H1 (cell line): ENCODE measurements around the gene ZNF135. TPM values are rescaled to one million over a fixed set of nuclear protein-coding genes. Genes with fewer than 3 reads are reported as not detected.
A peak's percentile ranks its signal among the peaks of the same experiment; 100 is the strongest.

Experiments
- CTCF ChIA-PET: fragments of 300-600 bp; sonication (Branson Sonifier 250); formaldehyde crosslinking; loops from one replicate; lab custom pipeline; 2021; ENCODE audit not compliant: partially characterized antibody; lab: Charles Lee
- POLR2A ChIA-PET: fragments of 300-600 bp; sonication (Branson Sonifier 250); formaldehyde crosslinking; loops from one replicate; lab custom pipeline; 2021; ENCODE audit warnings: inconsistent platforms; ENCODE audit not compliant: partially characterized antibody; lab: Charles Lee
- DNase-seq, 2 experiments: peaks; one replicate each; pipeline versions ENCODE4 v3.0.0 to v3.0.0-alpha.2; 2010 to 2022; ENCODE audit warnings: low spot score in 2 of 2, low read depth in 1 of 2, mixed read lengths in 1 of 2
- FAIRE-seq: peaks from 2 replicates; lab custom pipeline; 2011; peaks lifted over from hg19 to GRCh38; lab: Jason Lieb, UNC
- H2AFZ ChIP-seq: 2 replicates; pipeline ENCODE4 v1.8.1; 2012; ENCODE audit warnings: low read length, inconsistent platforms
- H2AK5ac ChIP-seq: 2 replicates; pipeline ENCODE4 v1.6.1; 2013; ENCODE audit warnings: low read depth, low read length
- H2BK120ac ChIP-seq: replicated peaks from 2 replicates; pipeline ENCODE3; 2013; ENCODE audit warnings: low read depth, low read length, inconsistent platforms
- H2BK12ac ChIP-seq: 2 replicates; pipeline ENCODE4 v1.6.1; 2013; ENCODE audit warnings: low read depth, low read length
- H2BK15ac ChIP-seq: 2 replicates; pipeline ENCODE4 v1.6.1; 2013; ENCODE audit warnings: low read length
- H2BK20ac ChIP-seq: 2 replicates; pipeline ENCODE4 v1.6.1; 2013; ENCODE audit warnings: low read length
- H2BK5ac ChIP-seq: 2 replicates; pipeline ENCODE4 v1.6.1; 2013; ENCODE audit warnings: low read depth, low read length
- H3K14ac ChIP-seq: 2 replicates; pipeline ENCODE4 v1.6.1; 2013; ENCODE audit warnings: inconsistent platforms; ENCODE audit not compliant: insufficient read length
- H3K18ac ChIP-seq: 2 replicates; pipeline ENCODE4 v1.6.1; 2013; ENCODE audit warnings: low read length; ENCODE audit errors: extremely low read depth
- H3K23ac ChIP-seq: 2 replicates; pipeline ENCODE4 v1.6.1; 2013; ENCODE audit warnings: inconsistent platforms; ENCODE audit not compliant: insufficient read length
- H3K23me2 ChIP-seq: 2 replicates; pipeline ENCODE4 v1.6.1; 2013; ENCODE audit warnings: low read depth, low read length
- H3K27ac ChIP-seq: 2 replicates; pipeline ENCODE4 v1.6.1; 2011; ENCODE audit warnings: low read depth, low read length, inconsistent platforms
- H3K27me3 ChIP-seq, 4 experiments: replicated peaks in 1 of 4; 1 replicate in 1 of 4; 2 replicates in 3 of 4; pipeline versions ENCODE4 v1.6.1 to v1.8.1; 2011 to 2013; ENCODE audit warnings: low read length in 3 of 4, mild to moderate bottlenecking in 3 of 4, inconsistent platforms in 2 of 4, mixed read lengths in 2 of 4, moderate library complexity in 1 of 4; ENCODE audit not compliant: control insufficient read depth in 3 of 4, insufficient read depth in 3 of 4; ENCODE audit errors: extremely low read depth in 1 of 4
- H3K36me3 ChIP-seq, 4 experiments: 2 replicates each; pipeline versions ENCODE4 v1.6.1 to v1.8.1; 2011 to 2013; ENCODE audit warnings: mild to moderate bottlenecking in 4 of 4, low read length in 3 of 4, moderate library complexity in 2 of 4, control low read depth in 1 of 4, inconsistent platforms in 1 of 4; ENCODE audit not compliant: insufficient read depth in 4 of 4, control insufficient read depth in 2 of 4
- H3K4ac ChIP-seq: replicated peaks from 2 replicates; pipeline ENCODE3; 2013; ENCODE audit warnings: low read length, low read depth, mixed read lengths, inconsistent platforms; ENCODE audit not compliant: insufficient read length
- H3K4me1 ChIP-seq, 4 experiments: replicated peaks in 1 of 4; 1 replicate in 1 of 4; 2 replicates in 3 of 4; pipeline versions ENCODE4 v1.6.1 to v1.8.1; 2011 to 2013; ENCODE audit warnings: low read length in 3 of 4, inconsistent platforms in 2 of 4, mixed read lengths in 1 of 4; ENCODE audit not compliant: insufficient read depth in 4 of 4, control insufficient read depth in 3 of 4
- H3K4me2 ChIP-seq, 2 experiments: 2 replicates each; pipeline versions ENCODE4 v1.6.1 to v1.8.1; 2011 to 2013; ENCODE audit warnings: low read depth in 2 of 2, low read length in 2 of 2, control low read depth in 1 of 2, inconsistent platforms in 1 of 2, mild to moderate bottlenecking in 1 of 2; ENCODE audit not compliant: insufficient read depth in 1 of 2
- H3K4me3 ChIP-seq, 4 experiments: fragments of 200-600, 300-600 bp in 1 of 4; sonication (generic), shearing (Covaris generic), sonication (Bioruptor Twin) in 1 of 4; 2 replicates each; pipeline versions ENCODE4 v1.5.1 to v1.8.1; 2011 to 2016; ENCODE audit warnings: low read length in 4 of 4, low read depth in 3 of 4, control low read depth in 2 of 4, inconsistent platforms in 2 of 4, mild to moderate bottlenecking in 2 of 4, mixed read lengths in 1 of 4, moderate library complexity in 1 of 4; ENCODE audit not compliant: insufficient read depth in 2 of 4; ENCODE audit errors: extremely low read depth in 1 of 4
- H3K56ac ChIP-seq: replicated peaks from 2 replicates; pipeline ENCODE3; 2013; ENCODE audit warnings: low read depth, mild to moderate bottlenecking, mixed read lengths, low read length, inconsistent platforms; ENCODE audit not compliant: insufficient read length
- H3K79me1 ChIP-seq: 2 replicates; pipeline ENCODE4 v1.6.1; 2013; ENCODE audit warnings: low read depth, low read length, control low read depth
- H3K79me2 ChIP-seq, 2 experiments: 2 replicates each; pipeline versions ENCODE4 v1.6.1 to v1.8.1; 2012 to 2013; ENCODE audit warnings: low read length in 2 of 2, mild to moderate bottlenecking in 2 of 2, inconsistent platforms in 1 of 2; ENCODE audit not compliant: insufficient read depth in 2 of 2, control insufficient read depth in 1 of 2
- H3K9ac ChIP-seq, 4 experiments: replicated peaks in 1 of 4; 1 replicate in 1 of 4; 2 replicates in 3 of 4; pipeline versions ENCODE4 v1.6.1 to v1.8.1; 2011 to 2013; ENCODE audit warnings: low read depth in 3 of 4, low read length in 3 of 4, control low read depth in 2 of 4, mild to moderate bottlenecking in 2 of 4, moderate library complexity in 2 of 4, inconsistent platforms in 1 of 4; ENCODE audit errors: extremely low read depth in 1 of 4
- H3K9me3 ChIP-seq, 2 experiments: 2 replicates each; pipeline versions ENCODE4 v1.6.1 to v1.8.1; 2012 to 2013; ENCODE audit warnings: mild to moderate bottlenecking in 2 of 2, moderate library complexity in 2 of 2, control low read depth in 1 of 2, inconsistent platforms in 1 of 2, low read depth in 1 of 2, low read length in 1 of 2, mixed read lengths in 1 of 2; ENCODE audit not compliant: insufficient read depth in 2 of 2
- H4K20me1 ChIP-seq, 2 experiments: replicated peaks in 1 of 2; 2 replicates each; pipeline versions ENCODE3 to v1.8.1; 2011 to 2013; ENCODE audit warnings: inconsistent platforms in 2 of 2, low read length in 2 of 2, mild to moderate bottlenecking in 1 of 2; ENCODE audit not compliant: insufficient read depth in 2 of 2, control insufficient read depth in 1 of 2
- H4K5ac ChIP-seq: 2 replicates; pipeline ENCODE4 v1.6.1; 2013; ENCODE audit warnings: low read length, low read depth, mixed read lengths, inconsistent platforms; ENCODE audit not compliant: insufficient read length
- H4K8ac ChIP-seq: 2 replicates; pipeline ENCODE4 v1.8.0; 2013; ENCODE audit warnings: mild to moderate bottlenecking, moderate library complexity, low read length, inconsistent platforms; ENCODE audit not compliant: insufficient read depth; ENCODE audit errors: extremely low read depth
- H4K91ac ChIP-seq: replicated peaks from 2 replicates; pipeline ENCODE3; 2013; ENCODE audit warnings: low read length, mixed read lengths, inconsistent platforms; ENCODE audit not compliant: insufficient read length
- ASH2L ChIP-seq: fragments of 200-600, 300-600 bp; sonication (generic); IDR thresholded peaks from one replicate; pipeline ENCODE4 v1.7.1; 2017; ENCODE audit warnings: low read length
- CEBPB ChIP-seq: IDR thresholded peaks from 2 replicates; pipeline ENCODE4 v1.6.1; 2012; ENCODE audit warnings: low read depth, low read length
- WGBS, 2 experiments: shearing (Covaris generic) in 1 of 2; methylation state at CpG; one replicate each; pipeline versions ENCODE4 v1.1.6 to v1.1.7; 2013 to 2015; ENCODE audit warnings: low lambda C conversion rate in 2 of 2, mixed read lengths in 2 of 2, inconsistent platforms in 1 of 2, low coverage in 1 of 2, missing lambda C conversion rate in 1 of 2; ENCODE audit not compliant: insufficient replicate concordance in 2 of 2, insufficient coverage in 1 of 2, insufficient read length in 1 of 2; ENCODE audit errors: extremely low coverage in 1 of 2, missing lambda C conversion rate in 1 of 2; 5-methylcytosine and 5-hydroxymethylcytosine counted together
- polyA plus RNA-seq, 7 experiments: library from polyadenylated mRNA; depleted of rRNA in 3 of 7; stranded (reverse) in 5 of 7; unstranded in 2 of 7; fragments of >200 nt in 5 of 7; fragments of 200-250 nt in 2 of 7; gene quantifications; 1 replicate in 5 of 7; 2 replicates in 1 of 7; 4 replicates in 1 of 7; pipeline versions ENCODE4 v1.2.1 to v1.2.3, GENCODE V29; 2011 to 2013; ENCODE audit warnings: missing spikeins in 2 of 7, mixed read lengths in 2 of 7
- total RNA-seq: library from RNA; stranded (reverse); fragmentation: NEBNext Ultra II Directional; extraction: Animal tissue kit (Norgen Biotek cat#: 25700); gene quantifications from 2 replicates; pipeline ENCODE4 v1.2.1, GENCODE V29; 2021
- TF ChIP-seq, protein P1 (sequence below): IDR thresholded peaks from 2 replicates; pipeline ENCODE4 v1.6.1; 2012; ENCODE audit warnings: inconsistent platforms
- TF ChIP-seq, protein P2 (sequence below): IDR thresholded peaks from 2 replicates; pipeline ENCODE4 v1.6.1; 2011; ENCODE audit warnings: low read depth, mild to moderate bottlenecking, low read length; ENCODE audit not compliant: insufficient read depth

Gene ZNF135
- total and polyA plus RNA-seq, 2 of the 8 experiments (the other 6 are each of a cell fraction or from before 2014, with no cell fraction given): 5.2 to 7.9 TPM

GRCh38 chr19:58038688-58039204 lies 20.3 kb upstream of the ZNF135 start:
- H2AFZ ChIP-seq: no peak overlapping the region
- no peak overlapping the region for H3K56ac ChIP-seq
- peaks cover 0 to 24% (median 15%) of the 10 kb centered on the region in 4 experiments; a peak in 6 of 7 replicates for H3K4me1 ChIP-seq
- 52% methylated on average over 8 of the region's 8 CpGs; no CpG with 5 or more reads in 1 of the 2 experiments for WGBS, 2 experiments
- H2BK120ac ChIP-seq: no peak overlapping the region
- TF ChIP-seq, protein P1, sequence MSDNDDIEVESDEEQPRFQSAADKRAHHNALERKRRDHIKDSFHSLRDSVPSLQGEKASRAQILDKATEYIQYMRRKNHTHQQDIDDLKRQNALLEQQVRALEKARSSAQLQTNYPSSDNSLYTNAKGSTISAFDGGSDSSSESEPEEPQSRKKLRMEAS: no peak
- peak; percentile 75 for TF ChIP-seq ASH2L
- TF ChIP-seq, protein P2, sequence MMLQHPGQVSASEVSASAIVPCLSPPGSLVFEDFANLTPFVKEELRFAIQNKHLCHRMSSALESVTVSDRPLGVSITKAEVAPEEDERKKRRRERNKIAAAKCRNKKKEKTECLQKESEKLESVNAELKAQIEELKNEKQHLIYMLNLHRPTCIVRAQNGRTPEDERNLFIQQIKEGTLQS: 0 out of 2 replicates have a peak, but pooled peaks have one; percentile 25
- peak; percentile 71 for TF ChIP-seq CEBPB
- H3K79me2 ChIP-seq: no peaks in the 10 kb centered on the region
- H3K79me1 ChIP-seq: no peaks in the 10 kb centered on the region
- H3K18ac ChIP-seq: peak overlapping the region; percentile 62
- no peaks in the 10 kb centered on the region for H3K36me3 ChIP-seq
- peaks cover 2% of the 10 kb centered on the region; the same call in 1 of the 2 replicates for H3K23me2 ChIP-seq
- ChIA-PET POLR2A (interaction anchor here (0.7 to 4.3 kb wide), 19 partner anchors 10 to 219 kb away, joined by 3 to 40 read pairs (median 5); partner anchors contain the start of genes ZNF135, ZNF274, ZNF329 and ZNF418), CTCF (interaction anchor here (0.7 to 1.4 kb wide), 2 partner anchors 17 to 117 kb away, joined by 3 to 4 read pairs; no protein-coding TSS in a partner anchor)
- H4K91ac ChIP-seq: peak overlapping the region; percentile 4
- DNase-seq (peak in 1 of 2 experiments; percentile 59), FAIRE-seq (no peak)
- H2AK5ac ChIP-seq: peak overlapping the region; percentile 90
- H3K23ac ChIP-seq: no peak overlapping the region
- no peak overlapping the region for H2BK20ac ChIP-seq
- peak overlapping the region; percentile 30 to 54; a peak in 3 of 4 replicates for H3K4me2 ChIP-seq
- peak overlapping the region; percentile 66; the same call in 1 of the 2 replicates for H2BK5ac ChIP-seq
- H3K4me3 ChIP-seq: peak overlapping the region in 2 of 4 experiments; percentile 10 to 23; a peak in 2 of 8 replicates
- 0 out of 2 replicates have a peak overlapping the region, but pooled peaks have one; percentile 75 for H2BK12ac ChIP-seq
- no peak overlapping the region for H3K9ac ChIP-seq
- H3K9me3 ChIP-seq: peaks cover 0 to 2% of the 10 kb centered on the region in 2 experiments; a peak in 1 of 4 replicates
- H3K4ac ChIP-seq: no peak overlapping the region
- peak overlapping the region; percentile 21; the same call in 1 of the 2 replicates for H3K27ac ChIP-seq
- H4K5ac ChIP-seq: peak overlapping the region; percentile 9
- H3K27me3 ChIP-seq: peaks cover 0 to 8% (median 4%) of the 10 kb centered on the region in 4 experiments; a peak in 3 of 7 replicates
- H4K20me1 ChIP-seq: no peaks in the 10 kb centered on the region
- peak overlapping the region; percentile 76 for H4K8ac ChIP-seq
- no peak overlapping the region for H3K14ac ChIP-seq
- no peak overlapping the region for H2BK15ac ChIP-seq
